MCF 10A (cell line): ENCODE results near the gene FAM114A2. TPM values are rescaled to one million over a fixed set of nuclear protein-coding genes. Genes with fewer than 3 reads are reported as not detected.

Experiments used
- BruUV-seq: library from RNA; stranded (reverse); fragments of 400-500 nt; replicated peaks from 2 replicates; lab custom pipeline; 2021; lab: Mats Ljungman, UMichigan
- CTCF ChIA-PET: fragments of 300-600 bp; sonication (Branson Sonifier 250); formaldehyde crosslinking; extraction: SDS; loops from one replicate; lab custom pipeline; 2021; ENCODE audit warnings: antibody characterized with exemption, inconsistent platforms; lab: Yijun Ruan, JAX
- POLR2A ChIA-PET: fragments of 300-600, 350-650 bp; sonication (Branson Sonifier 250); formaldehyde crosslinking; extraction: SDS; loops from one replicate; lab custom pipeline; 2020; ENCODE audit warnings: antibody characterized with exemption, inconsistent platforms; lab: Yijun Ruan, JAX
- DNase-seq: peaks from one replicate; pipeline ENCODE4 v3.0.0-alpha.2; 2018; ENCODE audit not compliant: unreplicated experiment
- H3K27ac Mint-ChIP-seq: one replicate; pipeline ENCODE4 v1.8.0; 2022; ENCODE audit warnings: mild to moderate bottlenecking, low read depth, mixed read lengths; ENCODE audit not compliant: unreplicated experiment
- H3K27me3 Mint-ChIP-seq: one replicate; pipeline ENCODE4 v1.8.0; 2022; ENCODE audit warnings: mixed read lengths; ENCODE audit not compliant: insufficient read depth, unreplicated experiment
- H3K36me3 Mint-ChIP-seq: one replicate; pipeline ENCODE4 v1.8.0; 2022; ENCODE audit warnings: mild to moderate bottlenecking, moderate library complexity, mixed read lengths; ENCODE audit not compliant: insufficient read depth, unreplicated experiment
- H3K4me1 Mint-ChIP-seq: one replicate; pipeline ENCODE4 v1.8.0; 2022; ENCODE audit warnings: mixed read lengths; ENCODE audit not compliant: insufficient read depth, unreplicated experiment
- H3K4me3 Mint-ChIP-seq: one replicate; pipeline ENCODE4 v1.8.0; 2022; ENCODE audit warnings: mild to moderate bottlenecking, moderate library complexity, mixed read lengths; ENCODE audit not compliant: unreplicated experiment
- H3K9me3 Mint-ChIP-seq: one replicate; pipeline ENCODE4 v1.8.0; 2022; ENCODE audit warnings: mixed read lengths; ENCODE audit not compliant: unreplicated experiment
- CTCF ChIP-seq: fragments of 200-600 bp; IDR thresholded peaks from one replicate; pipeline ENCODE4 v1.8.0; 2022; ENCODE audit warnings: antibody characterized with exemption, mild to moderate bottlenecking; ENCODE audit not compliant: unreplicated experiment
- intact Hi-C: fragments of 100-400 bp; cut with micrococcal nuclease; formaldehyde crosslinking; loops from 2 replicates; pipeline ENCODE4 v1.14.1; 2022
- total RNA-seq: library from RNA; stranded (reverse); gene quantifications from 2 replicates; pipeline ENCODE4 v1.2.3, GENCODE V29; 2022

Gene FAM114A2
- total RNA-seq, 1 experiment from 2014 or later, result 48.8 TPM

- no peak overlapping the region for H3K4me3 Mint-ChIP-seq
- H3K36me3 Mint-ChIP-seq, result peaks cover 31% of the 10 kb centered on the region
- H3K4me1 Mint-ChIP-seq, result no peaks in the 10 kb centered on the region
- no peaks in the 10 kb centered on the region for H3K9me3 Mint-ChIP-seq
- H3K27me3 Mint-ChIP-seq, result no peaks in the 10 kb centered on the region
- BruUV-seq, result no TSS peak
- DNase-seq, result no peak
- CTCF ChIA-PET, result interaction anchor here (0.7 to 4.3 kb wide), 7 partner anchors 9 to 1455 kb away, joined by 3 to 50 read pairs (median 3); no protein-coding TSS in a partner anchor
- no peak for TF ChIP-seq CTCF
- no peak overlapping the region for H3K27ac Mint-ChIP-seq
- POLR2A ChIA-PET, result no interaction called here
- intact Hi-C loops, result no loop called here
Observed at GRCh38 chr5:153988510-153988909, 50.2 kb downstream of the FAM114A2 start.

- Mint-ChIP-seq H3K27ac (no peak overlapping the region), H3K4me1 (no peaks in the 10 kb centered on the region), H3K27me3 (no peaks in the 10 kb centered on the region), H3K36me3 (peaks cover 19% of the 10 kb centered on the region), H3K4me3 (no peak overlapping the region), H3K9me3 (no peaks in the 10 kb centered on the region)
- ChIA-PET POLR2A (interaction anchor here (0.6 to 1.3 kb wide), 2 partner anchors 51 to 144 kb away, joined by 3 read pairs; partner anchors contain the start of genes FAM114A2 and MFAP3), CTCF (interaction anchor here (1.0 to 4.3 kb wide), 4 partner anchors 12 to 1454 kb away, joined by 3 to 50 read pairs (median 12); no protein-coding TSS in a partner anchor)
- intact Hi-C loops, result no loop called here
- no peak for TF ChIP-seq CTCF
- no peak for DNase-seq
- no TSS peak for BruUV-seq
Observed at GRCh38 chr5:153987301-153987700, 51.4 kb downstream of the FAM114A2 start.

DNA sequence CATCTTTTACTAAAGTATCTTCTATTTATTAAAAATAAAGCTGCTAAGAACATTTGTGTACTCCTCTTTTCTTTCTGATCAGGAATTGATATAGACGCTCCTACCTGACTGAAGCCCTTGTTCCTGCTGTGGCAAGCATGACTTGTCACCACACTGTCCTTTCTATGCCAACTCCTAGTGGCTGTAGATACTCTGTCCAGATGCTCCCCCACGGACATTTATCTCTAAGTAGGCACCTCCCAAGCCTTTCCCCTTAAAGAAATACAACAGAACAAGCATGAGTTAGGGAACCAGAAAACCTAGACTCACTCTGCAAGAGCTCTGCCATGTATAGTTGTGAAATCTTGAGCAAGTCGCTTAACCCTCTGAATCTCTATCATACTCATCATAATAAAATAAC is 53.2 kb downstream of the FAM114A2 start:
- ChIA-PET CTCF (interaction anchor here (0.6 to 4.3 kb wide), 5 partner anchors 10 to 1620 kb away, joined by 3 to 50 read pairs (median 5); no protein-coding TSS in a partner anchor), POLR2A (interaction anchor here (1.2 kb wide), 1 partner anchor 10 kb away, joined by 3 read pairs; no protein-coding TSS in a partner anchor)
- no peak overlapping the region for H3K4me3 Mint-ChIP-seq
- no peaks in the 10 kb centered on the region for H3K27me3 Mint-ChIP-seq
- intact Hi-C loops, result no loop called here
- no peaks in the 10 kb centered on the region for H3K9me3 Mint-ChIP-seq
- no peak for DNase-seq
- H3K36me3 Mint-ChIP-seq, result peaks cover under 1% of the 10 kb centered on the region
- no peak for TF ChIP-seq CTCF
- BruUV-seq, result no TSS peak
- H3K27ac Mint-ChIP-seq, result no peak overlapping the region
- H3K4me1 Mint-ChIP-seq, result no peaks in the 10 kb centered on the region

DNA sequence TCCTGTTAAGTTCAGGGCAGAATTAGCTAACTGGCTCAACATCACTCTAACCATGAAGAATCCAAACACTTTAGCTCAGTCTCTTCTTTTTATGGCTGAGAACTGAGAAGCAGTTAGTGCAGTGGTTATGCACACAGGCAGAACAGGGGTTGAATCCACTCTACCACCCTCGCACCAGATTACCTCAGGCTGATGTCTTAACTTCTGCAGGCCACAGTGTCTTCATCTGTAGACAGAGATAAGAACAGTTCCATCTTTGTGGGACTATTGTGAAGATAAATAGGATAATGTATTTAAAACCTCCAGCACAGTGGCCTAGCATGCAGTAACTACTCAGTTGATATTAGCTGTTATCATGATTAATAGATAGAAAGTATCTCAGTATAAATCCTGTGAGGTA is 54.8 kb downstream of the FAM114A2 start:
- ChIA-PET POLR2A (no interaction called here), CTCF (interaction anchor here (0.6 to 1.6 kb wide), 4 partner anchors 12 to 659 kb away, joined by 3 to 6 read pairs (median 3); no protein-coding TSS in a partner anchor)
- no peak overlapping the region for H3K27ac Mint-ChIP-seq
- H3K4me3 Mint-ChIP-seq, result no peak overlapping the region
- H3K27me3 Mint-ChIP-seq, result no peaks in the 10 kb centered on the region
- no peaks in the 10 kb centered on the region for H3K9me3 Mint-ChIP-seq
- no peaks in the 10 kb centered on the region for H3K4me1 Mint-ChIP-seq
- no peak for DNase-seq
- no peaks in the 10 kb centered on the region for H3K36me3 Mint-ChIP-seq
- no TSS peak for BruUV-seq
- TF ChIP-seq CTCF, result no peak
- intact Hi-C loops, result no loop called here
